ENCODE results near the gene KIAA2012.

The KIAA2012 gene

DNA sequence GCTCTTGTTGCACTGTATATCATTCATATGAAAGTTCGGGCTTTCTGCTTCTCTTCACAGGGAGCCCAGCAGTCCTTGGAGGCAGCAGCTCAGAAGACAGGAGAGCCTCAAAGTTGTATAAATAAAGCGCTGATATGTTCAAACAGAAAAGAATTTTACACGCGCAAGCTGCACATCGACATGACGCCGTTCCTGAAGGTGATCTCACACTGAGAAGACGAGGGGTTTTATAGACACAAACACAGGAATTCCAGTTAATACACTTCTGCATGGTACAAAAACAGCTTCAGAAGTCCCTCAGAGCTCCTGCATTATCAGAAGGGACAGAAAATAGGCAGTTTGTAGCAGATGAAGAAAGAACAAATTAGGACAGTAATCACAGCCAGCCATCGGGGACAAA, 81.6 kb downstream of the KIAA2012 start:
- no peak for DNase-seq

DNA sequence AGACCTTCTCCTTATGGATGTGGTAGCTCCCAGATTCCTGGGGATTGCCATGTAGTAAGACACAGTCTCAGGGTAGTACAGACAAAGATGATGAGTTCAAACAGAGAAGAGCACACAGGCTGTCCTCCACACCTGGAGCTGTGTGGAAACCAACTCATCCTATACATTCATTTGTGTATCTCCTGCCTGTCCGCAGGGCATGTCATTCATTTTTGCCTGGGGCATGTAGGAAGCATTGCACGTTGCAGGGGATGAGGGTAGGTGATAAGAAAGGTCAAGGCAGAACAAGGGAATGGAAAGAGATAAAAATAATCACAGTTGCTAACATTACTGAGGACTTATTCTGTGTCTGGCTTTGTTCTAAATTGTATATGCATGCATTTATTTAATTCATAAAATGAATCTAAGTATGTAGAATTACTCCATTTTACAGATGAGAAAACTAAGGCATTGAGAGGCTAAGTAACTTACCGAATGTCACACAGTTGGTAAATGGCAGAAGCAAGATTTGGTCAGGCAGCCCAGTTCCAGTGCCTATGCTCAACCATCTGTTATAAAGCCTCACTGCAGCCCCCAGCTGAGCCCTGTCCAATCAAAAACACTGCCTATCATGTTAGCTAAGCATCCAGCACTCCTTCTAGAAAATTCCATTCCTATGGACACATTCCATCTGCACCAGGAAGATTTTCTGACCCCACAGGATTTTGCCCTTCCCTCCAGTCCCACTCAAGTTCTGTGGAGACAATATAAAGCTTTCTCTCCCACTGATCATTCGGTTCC, 84.3 kb downstream of the KIAA2012 start:
- DNase-seq = no peak

GRCh38 chr2:202158796-202159195, 85.7 kb downstream of the KIAA2012 start:
- no peak for DNase-seq

DNA sequence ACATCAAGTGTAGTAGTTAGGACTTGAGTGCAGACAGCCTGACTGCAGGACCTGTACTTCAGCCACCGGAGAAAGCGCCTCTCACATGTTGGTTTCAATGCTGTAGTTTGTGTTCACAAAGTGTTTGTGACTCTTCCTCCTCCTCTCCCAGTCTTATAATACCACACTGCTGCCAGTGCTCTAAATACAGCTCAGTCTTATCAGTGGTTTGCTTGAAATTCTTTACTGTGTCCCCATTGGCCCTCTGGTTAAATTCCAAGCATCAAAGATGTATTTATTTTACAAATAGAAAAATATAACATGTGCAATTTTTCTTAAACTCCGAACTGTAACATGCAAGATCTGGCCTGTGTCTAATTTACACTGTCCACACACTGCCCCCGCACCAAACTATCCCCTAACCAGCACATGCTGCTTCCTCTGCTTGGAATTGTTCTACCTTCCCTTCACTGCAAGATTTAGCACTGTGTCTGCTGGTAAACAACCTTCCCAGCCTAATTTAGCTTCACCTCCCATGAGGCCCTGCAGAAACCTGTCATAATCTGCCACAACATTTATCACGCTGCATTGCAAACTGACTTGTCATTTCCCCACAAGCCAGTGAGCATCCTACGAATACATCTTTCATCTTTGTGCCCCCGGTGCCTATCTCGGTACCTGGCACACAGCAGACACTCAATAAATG, 88.2 kb downstream of the KIAA2012 start:
- no peak for DNase-seq

- DNase-seq = no peak
Observed at GRCh38 chr2:202164411-202164810, 91.4 kb downstream of the KIAA2012 start.

- DNase-seq = no peak
Observed at GRCh38 chr2:202165208-202165607, 92.2 kb downstream of the KIAA2012 start.

DNA sequence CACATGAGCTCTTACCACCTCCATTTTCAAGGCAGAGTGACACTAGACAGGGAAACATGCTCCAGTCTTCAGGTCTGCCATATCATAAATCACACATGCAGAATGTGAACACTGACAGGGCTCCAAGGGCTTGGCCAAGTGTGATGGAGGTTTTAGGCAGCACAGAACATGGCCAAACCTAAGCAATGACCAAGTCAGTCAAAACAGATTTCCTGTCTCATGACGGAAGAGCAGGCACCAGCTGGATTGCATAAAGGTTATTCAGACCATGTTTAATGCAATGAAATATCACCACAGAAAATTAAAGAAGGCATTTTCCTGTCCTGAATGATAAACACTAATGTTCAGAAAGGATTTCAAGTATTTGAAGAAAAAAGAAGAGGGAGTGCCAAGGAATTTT, 92.9 kb downstream of the KIAA2012 start:
- DNase-seq = no peak

DNA sequence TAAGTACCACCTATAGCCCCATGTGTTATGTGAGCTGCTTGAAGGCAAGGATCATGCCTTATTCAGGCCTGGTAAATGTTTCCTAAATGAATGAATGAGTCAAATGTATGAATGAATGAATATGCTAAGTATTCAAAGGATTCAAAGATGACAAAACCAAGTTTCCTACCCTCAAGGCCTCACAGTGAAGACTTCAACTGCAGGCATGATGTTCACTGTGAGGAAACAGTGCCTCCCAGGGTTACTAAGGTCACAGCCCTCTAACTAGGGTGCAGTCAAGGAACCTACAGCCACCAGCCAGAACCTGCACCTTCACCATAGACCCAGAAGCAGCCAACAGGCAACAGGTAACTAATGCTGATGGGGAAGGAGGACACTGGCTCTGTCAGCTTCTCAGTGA, 96.1 kb downstream of the KIAA2012 start:
- no peak for DNase-seq

GRCh38 chr2:202169832-202170424, 96.9 kb downstream of the KIAA2012 start:
- DNase-seq = no peak

- no peak for DNase-seq
Observed at GRCh38 chr2:202171241-202171825, 98.3 kb downstream of the KIAA2012 start.

- no peak for DNase-seq
Observed at GRCh38 chr2:202172439-202173211, 99.6 kb downstream of the KIAA2012 start.

DNA sequence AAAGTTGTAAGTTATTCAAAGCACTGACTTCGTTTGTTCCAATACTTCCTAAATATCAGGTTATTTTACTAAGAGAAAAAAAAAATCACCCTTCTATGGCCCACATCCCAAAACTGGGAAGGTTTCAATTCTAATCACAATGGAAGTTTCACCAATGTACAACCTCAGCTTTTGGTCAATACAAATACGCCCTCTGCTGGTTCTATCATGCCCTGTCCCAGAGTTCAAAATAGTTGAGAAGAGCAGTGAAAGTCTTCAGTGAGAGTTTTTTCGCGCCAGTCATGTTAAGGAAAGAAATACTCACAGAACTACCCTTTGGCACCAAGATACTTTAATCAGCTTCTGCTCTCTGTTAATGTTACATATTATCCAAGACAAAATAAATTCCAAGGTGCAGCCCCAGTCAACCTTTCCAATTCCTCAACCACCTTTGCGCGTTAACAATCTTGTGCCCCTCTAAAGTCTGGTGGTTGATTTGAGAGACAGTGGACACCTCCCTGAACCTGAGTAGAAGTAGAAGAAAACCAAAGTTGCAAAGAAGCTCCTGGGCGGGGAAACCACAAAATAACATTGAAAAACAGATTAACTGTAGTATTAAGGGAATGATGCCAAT, 105.4 kb downstream of the KIAA2012 start:
- DNase-seq = peak; percentile 31 to 68

DNA sequence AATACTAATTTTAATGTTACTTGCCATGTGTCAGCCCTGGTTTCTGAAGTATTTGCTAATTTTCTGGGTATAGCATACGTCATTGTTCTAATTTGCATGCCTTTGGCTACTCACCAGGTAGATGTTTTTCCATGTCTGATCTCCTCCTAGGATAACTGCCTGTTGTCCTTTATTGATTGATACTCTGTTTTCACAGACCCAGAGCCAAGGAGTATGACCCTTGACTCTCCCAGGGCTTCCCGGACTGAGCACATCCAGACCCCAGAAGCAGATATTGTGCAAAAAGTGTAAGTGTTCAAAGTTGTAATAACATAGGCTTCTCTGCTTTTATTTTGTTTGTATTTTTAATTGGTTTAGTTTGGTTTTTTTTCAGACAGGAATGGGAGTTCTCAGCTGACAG, 111.5 kb downstream of the KIAA2012 start:
- DNase-seq = no peak

- DNase-seq = no peak
Observed at GRCh38 chr2:202185156-202185555, 112.1 kb downstream of the KIAA2012 start.

GRCh38 chr2:202186641-202187202, 113.7 kb downstream of the KIAA2012 start:
- DNase-seq = no peak

DNA sequence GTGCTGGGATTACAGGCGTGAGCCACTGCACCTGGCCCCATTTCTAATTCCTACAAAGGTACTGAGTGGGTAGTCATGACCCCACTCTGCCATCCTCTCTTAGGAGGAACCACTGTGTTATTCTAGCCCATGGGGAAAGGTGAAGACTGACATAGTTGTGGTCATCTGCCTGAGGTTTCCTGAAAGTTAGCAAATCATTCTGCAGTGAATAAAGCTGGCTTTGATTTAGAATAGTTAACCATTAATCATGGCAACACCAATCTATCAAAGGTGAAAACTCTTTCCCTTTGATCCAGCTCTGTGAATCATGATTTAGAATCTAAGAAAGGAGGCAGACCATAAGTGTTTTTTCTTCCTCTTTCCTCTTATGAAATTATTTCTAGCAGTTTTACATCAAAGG, 114.5 kb downstream of the KIAA2012 start:
- no peak for DNase-seq

GRCh38 chr2:202193305-202193704, 120.2 kb downstream of the KIAA2012 start:
- no peak for DNase-seq

- DNase-seq = no peak
Observed at GRCh38 chr2:202193881-202194353, 120.9 kb downstream of the KIAA2012 start.

DNA sequence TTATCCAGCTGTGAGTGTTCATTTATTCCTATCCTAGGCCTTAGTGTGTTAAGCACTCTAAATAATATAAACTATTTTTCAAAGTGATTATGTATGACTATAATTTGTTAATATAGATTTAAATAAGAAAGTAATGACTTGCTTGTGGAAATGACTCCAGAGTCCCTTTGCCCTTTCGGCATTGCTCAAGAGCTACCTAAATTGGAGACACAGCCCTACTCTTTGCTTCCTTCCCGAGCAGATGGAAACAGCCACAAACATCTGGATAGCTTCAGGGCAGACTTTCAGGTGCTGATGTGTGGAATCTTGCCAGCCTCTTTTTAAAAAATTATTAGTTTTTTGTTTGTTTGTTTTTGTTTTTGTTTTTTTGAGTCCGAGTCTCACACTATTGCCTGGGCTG, 121.4 kb downstream of the KIAA2012 start:
- no peak for DNase-seq

GRCh38 chr2:202196727-202197126, 123.7 kb downstream of the KIAA2012 start:
- DNase-seq = no peak

DNA sequence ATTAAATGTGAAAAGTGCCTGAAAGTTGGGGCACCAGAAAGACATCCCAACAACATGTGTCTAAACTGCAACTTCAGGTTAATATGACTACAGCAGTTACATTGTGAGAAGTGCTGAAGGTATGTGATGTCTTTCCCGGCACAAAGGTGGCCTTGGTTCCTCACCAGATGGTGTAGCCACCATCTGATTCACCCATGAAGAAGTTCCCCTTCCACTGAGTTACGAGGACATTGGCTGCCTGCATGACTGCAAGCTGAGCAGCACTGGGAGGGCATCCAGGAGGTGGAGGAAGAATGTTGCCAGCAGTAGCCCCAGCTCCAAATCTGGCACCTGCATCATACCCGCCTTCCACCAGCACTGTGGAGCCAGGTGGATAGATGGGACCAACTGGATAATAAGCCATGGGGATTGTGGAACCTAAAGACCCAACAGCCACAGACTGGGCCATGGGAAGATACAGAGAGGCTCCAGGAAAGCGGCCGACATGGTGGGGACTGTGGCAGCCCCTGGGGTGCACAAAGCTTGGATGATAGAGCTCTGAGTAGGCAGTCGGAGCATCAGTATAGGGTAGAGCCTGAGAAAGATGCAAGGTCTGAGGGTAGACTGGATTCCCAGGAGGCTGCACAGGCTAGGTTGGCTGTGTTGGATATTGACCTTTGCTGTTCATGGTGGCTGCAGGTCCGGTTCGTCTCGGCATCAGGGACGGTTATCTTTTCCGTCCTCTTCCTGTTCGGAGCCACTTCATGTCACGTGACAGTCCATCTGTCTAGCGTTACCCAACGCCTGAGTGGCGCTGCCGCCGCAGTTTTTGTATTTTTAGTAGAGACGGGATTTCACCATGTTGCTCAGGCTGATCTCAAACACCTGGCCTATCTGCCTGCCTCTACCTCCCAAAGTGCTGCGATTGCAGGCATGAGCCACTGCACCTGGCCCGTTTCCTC, 128.4 kb downstream of the KIAA2012 start:
- DNase-seq = no peak
